Stimulated activated CD4-positive, alpha-beta T cell treated with anti-CD3 and anti-CD28 coated beads, Interleukin-4, amount 100 ng/mL, for 4 hours (primary cell): Measurements from ENCODE around the gene FAM120B.
"Not testable (repeated sequence)": the region's sequence is repeated elsewhere in the genome, so short reads cannot be mapped to it uniquely, and the experiment has no call there.

Experiments used
- DNase-seq, 2 experiments: peaks; one replicate each; pipeline ENCODE4 v3.0.0-alpha.2; 2020

Gene FAM120B

DNA sequence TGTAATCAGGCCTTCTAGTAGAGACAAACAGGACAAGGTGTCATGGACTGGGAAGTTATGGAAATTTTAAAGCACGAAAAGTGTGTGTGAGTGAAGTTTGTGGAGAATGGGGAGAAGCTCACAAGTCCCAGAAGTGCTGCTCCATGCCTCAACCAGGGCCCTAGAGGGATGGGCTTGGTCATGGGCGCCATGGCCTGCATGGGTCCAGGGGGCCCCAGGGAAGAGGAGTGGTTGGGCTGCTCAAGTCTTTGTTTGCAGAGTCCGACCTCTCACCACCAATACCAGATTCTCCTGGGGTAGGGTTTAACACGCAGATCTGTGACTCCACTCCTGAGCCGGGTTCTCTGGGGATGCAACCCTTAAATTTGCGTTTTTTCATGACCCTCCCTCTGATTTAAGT, 88.4 kb downstream of the FAM120B start:
- DNase-seq: no peak

GRCh38 chr6:170398743-170399369, 92.3 kb downstream of the FAM120B start:
- not testable (repeated sequence) for DNase-seq

- DNase-seq: not testable (repeated sequence)
Observed at GRCh38 chr6:170399955-170400558, 93.5 kb downstream of the FAM120B start.

GRCh38 chr6:170402318-170403040, 95.9 kb downstream of the FAM120B start:
- DNase-seq: no peak

DNA sequence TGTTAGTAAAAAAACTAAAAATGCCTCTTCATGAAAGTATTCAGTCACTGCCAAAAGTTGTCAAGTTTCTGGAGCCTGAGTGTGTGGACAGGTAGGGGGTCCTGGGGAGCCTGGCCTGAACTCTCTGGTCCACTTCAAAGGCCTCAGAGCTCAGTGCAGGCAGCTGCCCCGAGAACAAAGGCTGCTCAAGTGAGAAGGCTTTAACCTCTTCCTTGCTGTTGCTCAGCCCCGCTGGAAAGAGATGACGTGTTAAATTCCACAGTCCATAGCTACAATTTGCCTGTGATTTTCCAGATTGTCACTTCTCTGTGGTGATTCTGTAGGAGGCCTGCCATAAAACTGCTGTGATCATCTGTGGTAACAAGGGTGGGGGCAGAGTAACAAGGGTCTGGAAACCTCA, 96.9 kb downstream of the FAM120B start:
- DNase-seq: no peak

DNA sequence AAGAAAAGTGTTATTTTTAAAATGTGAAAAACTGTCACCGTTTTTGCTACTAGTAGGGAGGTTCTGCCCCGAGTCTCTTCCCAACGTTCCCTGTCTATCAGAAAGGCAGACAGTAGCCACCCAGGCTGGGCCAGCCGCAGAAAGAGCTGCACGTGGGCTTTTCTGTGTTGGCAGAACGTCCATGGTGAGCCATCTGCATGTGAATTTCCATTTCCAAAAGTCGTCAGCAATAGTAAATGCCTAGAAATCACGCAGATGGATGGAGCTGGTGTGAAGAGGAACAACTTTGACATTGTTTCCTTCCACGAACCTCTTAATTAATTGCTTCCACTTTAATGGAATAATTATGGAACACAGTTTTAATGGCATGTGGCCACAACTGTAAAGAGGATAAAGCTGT, 97.5 kb downstream of the FAM120B start:
- no peak for DNase-seq

DNA sequence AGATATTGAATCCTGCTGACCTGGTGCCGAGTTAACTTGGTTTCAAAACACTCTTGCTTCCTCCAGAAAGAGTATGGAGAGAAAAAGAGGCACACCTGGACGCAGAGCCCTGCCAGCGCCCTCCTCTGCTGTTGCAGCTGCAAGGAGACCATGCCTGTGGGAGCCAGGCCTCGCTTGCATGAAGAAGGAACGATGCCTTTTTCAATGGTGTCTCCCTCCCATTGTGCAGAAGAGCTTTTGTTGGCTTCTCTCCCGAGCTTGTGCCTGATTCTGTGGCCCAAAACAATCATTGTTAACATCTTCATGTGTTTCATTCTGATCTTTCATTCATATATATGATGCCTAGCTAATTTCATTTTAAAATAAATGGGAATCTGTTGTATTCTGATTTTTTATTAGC, 98.1 kb downstream of the FAM120B start:
- DNase-seq: no peak

- DNase-seq: no peak
Observed at GRCh38 chr6:170405311-170405975, 98.9 kb downstream of the FAM120B start.

DNA sequence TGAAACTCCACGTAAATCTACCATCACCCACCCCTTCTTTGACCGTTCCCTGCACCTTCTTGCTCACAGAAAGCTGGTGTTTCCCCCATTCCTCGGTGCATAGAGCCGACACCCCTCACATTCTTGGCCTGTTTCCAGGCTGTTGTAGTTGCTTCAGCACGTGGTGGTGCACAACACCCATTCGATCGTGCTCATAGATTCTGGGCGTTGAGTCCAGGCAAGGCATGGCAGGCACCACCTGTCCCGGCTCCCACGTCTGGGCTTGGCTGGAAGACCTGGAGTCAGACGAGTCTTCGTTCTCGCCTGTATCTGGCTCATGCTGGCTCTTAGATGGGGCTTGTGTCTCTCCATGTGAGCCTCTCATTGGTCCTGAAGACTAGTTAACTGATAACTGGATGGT, 100.6 kb downstream of the FAM120B start:
- DNase-seq: no peak

DNA sequence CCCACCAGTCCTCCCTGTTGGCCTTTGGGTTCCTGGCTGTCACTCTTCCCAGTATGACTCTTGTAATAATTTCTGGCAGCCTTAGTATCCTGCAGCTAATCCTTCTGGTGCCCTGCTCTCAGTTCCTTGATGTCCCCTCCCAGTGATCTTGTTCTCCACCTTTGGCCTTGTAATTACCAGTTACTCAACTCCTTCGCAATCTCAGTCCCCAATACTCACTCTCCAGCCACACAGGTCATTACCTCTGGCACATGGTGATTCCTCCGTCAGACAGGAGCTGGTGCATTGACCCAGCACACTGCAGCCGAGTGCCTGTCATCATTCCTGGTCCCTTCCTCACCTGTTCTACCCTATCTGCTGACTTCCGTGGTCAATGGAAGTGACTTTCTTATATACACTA, 101.4 kb downstream of the FAM120B start:
- no peak for DNase-seq

DNA sequence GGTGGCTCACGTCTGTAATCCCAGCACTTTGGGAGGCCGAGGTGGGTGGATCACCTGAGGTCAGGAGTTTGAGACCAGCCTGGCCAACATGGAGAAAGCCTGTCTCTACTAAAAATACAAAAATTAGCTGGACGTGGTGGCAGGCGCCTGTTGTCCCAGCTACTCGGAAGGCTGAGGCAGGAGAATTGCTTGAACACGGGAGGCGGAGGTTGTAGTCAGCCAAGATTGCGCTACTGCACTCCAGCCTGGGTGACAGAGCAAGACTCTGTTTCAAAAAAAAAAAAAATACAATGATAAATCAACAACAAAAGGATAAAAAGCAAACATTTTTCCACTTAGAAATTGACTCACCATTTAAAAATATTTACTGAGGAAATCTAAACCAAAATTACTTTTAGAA, 103.2 kb downstream of the FAM120B start:
- DNase-seq: not testable (repeated sequence)

- DNase-seq: no peak
Observed at GRCh38 chr6:170410241-170410640, 103.7 kb downstream of the FAM120B start.

DNA sequence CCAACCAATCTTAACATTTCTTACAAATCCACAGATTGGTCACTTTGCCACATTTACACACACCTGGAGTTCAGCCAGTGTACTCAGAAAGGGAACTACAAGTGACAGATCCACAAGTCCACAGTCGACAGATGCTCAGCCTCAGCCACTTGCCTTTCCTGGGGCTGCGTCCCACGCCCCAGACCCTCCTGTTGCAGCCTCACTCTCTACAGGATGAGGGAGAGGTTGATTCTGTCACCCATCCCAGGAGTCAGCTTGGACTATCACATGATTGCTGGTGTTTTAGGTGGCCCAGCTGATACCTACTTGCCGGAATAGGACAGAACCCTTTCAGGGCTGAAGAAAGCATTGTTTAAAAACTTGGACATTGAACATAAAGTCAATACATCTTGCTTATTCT, 108.8 kb downstream of the FAM120B start:
- no peak for DNase-seq

DNA sequence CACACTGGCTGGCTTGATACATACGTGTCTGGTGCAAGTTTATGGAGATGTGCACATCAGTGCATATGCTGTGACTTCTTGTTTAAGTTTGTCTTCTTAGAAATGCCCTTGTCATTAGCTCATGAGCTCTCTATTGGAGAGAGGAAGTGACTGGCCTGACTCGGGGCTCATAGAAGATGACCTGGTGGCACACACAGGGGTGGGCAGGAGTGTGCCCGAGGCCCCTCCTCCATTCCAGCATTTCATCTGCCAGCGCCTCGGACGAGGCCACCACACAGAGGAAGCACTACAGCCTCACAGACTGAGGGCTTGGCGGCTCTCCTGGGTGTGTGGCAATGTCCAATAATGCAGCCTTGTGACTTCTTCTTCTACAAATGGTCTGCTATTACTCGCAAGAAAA, 109.7 kb downstream of the FAM120B start:
- no peak for DNase-seq

DNA sequence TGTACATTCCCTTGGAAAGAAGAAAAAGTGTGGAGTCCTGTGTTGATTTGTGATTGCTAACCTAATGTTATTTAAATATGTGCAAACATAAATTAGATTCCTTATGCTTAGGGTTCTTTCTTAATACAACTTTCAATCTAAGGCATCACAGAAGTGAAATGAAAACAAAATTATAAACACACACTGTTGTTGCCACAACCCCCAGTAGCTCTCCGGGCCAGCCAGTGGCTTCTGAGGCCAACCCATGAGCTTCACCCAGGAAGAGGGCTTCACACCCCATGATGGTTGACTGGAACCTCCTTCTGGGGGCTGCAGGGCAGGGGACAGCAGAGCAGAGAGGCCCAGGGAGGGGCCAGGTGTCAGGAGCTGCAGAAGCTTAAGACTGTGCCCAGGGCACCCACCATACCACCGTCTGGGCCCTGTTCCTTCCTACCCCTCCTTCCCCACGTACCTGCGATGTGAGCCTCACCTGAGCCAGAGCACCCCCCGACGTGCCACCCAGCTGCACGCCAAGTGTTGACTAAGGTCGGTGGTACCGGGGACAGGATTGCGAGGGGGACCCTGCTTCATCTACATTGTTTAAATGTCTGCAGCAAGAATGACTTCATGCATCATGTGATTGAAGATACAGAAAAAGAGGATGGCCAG, 110.5 kb downstream of the FAM120B start:
- no peak for DNase-seq

DNA sequence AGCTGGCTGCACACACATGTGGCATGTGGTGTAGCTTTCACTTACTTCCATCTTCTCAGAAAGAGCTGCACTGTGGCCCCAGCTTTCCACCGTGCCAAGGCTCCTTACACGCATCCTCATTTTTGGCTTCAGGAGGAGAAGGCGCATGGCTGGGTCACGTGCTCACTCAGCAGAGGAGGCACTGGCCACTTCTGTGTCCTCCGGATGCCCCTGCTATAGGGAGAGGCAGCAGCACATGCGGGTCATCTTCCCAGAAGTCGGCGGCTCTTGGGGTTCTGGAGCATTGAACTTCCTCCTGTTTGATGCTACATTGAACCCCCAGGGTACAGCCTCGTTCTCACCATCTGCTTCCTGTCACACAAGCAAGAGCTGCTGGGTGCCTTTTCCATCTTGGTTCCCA, 111.3 kb downstream of the FAM120B start:
- DNase-seq: no peak

DNA sequence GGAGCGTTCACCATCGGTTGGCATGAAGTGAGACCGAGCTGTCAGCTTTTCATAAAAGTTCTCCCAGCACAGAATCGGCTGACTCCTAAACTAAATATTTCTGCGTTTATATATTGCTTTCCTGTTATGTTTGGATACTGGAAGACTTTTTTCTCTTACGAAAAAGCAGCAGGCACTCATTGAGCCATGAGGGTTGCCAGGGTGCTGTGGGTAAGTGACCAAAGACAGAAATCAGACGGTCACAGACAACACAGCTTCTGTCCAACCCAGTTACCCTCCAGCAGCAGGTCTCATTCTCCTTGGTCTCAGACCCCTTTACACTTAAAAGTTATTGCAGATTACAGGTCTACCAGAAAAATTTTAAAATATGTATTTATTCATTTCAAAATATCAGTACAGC, 113.7 kb downstream of the FAM120B start:
- no peak for DNase-seq

DNA sequence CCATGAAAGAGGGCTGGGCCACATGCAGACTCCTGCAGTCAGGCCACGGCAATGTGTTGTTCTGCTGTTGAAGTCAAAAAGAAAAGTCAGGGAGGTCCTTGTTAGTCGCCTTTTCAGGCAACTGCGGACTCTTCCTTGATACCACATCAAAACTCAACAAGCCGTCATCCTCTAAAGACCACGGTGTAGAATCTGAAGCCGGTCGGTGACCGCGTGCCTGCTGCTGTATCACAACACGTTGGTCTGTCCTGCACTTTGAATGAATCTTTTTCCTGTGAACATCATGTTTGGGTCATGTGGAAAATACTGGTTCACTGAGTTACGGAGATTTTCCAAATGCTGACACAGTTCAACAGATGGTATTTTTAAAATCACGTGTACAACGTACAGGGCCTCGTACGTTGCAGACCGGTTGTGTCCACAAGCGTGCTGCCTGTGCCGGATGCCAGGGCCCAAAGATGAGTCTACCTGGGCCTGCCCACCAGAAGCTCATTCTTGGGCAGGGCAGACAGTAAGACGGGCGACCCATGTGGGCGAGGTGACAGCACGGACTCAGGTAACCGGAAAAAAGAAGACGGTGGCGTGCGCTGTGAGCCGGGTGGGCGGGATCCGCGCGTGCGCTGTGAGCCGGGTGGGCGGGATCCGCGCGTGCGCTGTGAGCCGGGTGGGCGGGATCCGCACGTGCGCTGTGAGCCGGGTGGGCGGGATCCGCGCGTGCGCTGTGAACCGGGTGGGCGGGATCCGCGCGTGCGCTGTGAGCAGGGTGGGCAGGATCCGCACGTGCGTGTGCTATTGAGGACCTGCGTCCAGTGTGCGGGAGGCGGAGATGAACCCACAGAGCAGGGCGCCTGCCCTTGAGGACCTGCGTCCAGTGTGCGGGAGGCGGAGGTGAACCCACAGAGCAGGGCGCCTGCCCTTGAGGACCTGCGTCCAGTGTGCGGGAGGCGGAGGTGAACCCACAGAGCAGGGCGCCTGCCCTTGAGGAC, 114.5 kb downstream of the FAM120B start:
- no peak for DNase-seq

- no peak for DNase-seq
Observed at GRCh38 chr6:170421921-170422320, 115.4 kb downstream of the FAM120B start.

- DNase-seq: no peak
Observed at GRCh38 chr6:170423030-170423429, 116.5 kb downstream of the FAM120B start.

DNA sequence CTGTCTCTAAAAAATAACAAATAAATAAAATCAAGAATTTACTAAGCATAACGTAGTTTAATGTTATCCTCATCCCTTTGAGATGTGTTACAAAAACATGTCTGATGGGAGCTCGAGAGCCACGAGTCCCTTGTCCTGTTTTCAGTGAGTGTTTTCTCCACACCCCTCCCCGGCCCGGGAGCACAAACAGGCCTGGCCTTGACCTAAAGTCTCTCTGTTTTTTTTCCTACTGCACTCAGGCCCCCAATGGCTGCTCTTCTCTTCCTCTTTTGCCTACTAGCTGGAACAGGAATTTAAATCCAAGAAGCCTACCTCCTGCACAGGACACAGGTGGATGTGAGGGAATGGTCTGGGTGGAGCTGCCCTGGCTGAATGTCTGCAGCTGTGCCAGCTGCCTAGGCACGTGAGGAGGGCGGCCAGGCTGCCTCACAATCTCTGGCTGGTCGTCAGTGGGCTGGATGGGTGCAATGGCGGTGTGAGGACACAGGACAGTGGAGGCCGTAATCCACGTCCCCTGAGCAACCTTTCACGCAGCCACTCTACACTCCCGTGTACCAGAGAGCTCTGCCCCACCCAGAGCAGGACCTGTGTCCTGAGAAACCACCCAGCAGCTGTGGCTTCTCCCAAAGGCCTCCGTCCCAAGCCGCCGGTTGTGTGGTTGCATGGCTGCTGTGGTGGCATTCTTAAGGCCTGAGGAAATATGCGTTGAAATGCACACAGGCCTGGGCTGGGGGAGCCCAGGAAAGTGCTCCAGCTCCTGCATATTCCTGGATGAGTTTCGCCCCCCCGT, 117.5 kb downstream of the FAM120B start:
- DNase-seq: no peak
